ENCODE results near the gene STXBP5.

GRCh38 chr6:147161974-147162495 is 42.2 kb upstream of the STXBP5 start:
- TF ChIP-seq YY1 (IDR thresholded peaks at IDR 0.05; ENCODE audit: insufficient read depth, insufficient read length) (no peak), ZNF274 (IDR thresholded peaks at IDR 0.05; ENCODE audit: low read depth, low read length) (no peak), SUZ12 (IDR thresholded peaks at IDR 0.05; ENCODE audit: extremely low read depth, insufficient read depth, insufficient read length) (no peak)
